Activated T-cell treated with anti-CD3 and anti-CD28 coated beads, Interleukin-2, amount 50 U/mL, for 4 hours (primary cell): ENCODE results near the gene NDST3. TPM values are rescaled to one million over a fixed set of nuclear protein-coding genes. Genes with fewer than 3 reads are reported as not detected.

Source experiments
- ATAC-seq, 2 donors: fragments of 200-7000 bp; cut with Tn5 transposase; one replicate each; pipeline ENCODE4 v1.10.0; 2021
- DNase-seq: peaks from one replicate; pipeline ENCODE4 v3.0.0-alpha.2; 2020
- H3K27me3 Mint-ChIP-seq: one replicate; pipeline ENCODE4 v1.8.0; 2021; ENCODE audit warnings: low read depth, mixed read lengths
- H3K36me3 Mint-ChIP-seq: one replicate; pipeline ENCODE4 v1.8.0; 2022; ENCODE audit warnings: mixed read lengths; ENCODE audit not compliant: insufficient read depth
- H3K4me1 Mint-ChIP-seq: one replicate; pipeline ENCODE4 v1.8.0; 2021; ENCODE audit warnings: low read depth, mixed read lengths
- H3K4me3 Mint-ChIP-seq: one replicate; pipeline ENCODE4 v1.8.0; 2021; ENCODE audit warnings: mild to moderate bottlenecking, moderate library complexity, mixed read lengths
- H3K9me3 Mint-ChIP-seq: one replicate; pipeline ENCODE4 v1.8.0; 2021; ENCODE audit warnings: mixed read lengths
- total RNA-seq, 3 donors: library from RNA; stranded (reverse); gene quantifications; one replicate each; pipeline ENCODE4 v1.2.1, GENCODE V29; 2021

Gene NDST3
- total RNA-seq, result not detected

DNA sequence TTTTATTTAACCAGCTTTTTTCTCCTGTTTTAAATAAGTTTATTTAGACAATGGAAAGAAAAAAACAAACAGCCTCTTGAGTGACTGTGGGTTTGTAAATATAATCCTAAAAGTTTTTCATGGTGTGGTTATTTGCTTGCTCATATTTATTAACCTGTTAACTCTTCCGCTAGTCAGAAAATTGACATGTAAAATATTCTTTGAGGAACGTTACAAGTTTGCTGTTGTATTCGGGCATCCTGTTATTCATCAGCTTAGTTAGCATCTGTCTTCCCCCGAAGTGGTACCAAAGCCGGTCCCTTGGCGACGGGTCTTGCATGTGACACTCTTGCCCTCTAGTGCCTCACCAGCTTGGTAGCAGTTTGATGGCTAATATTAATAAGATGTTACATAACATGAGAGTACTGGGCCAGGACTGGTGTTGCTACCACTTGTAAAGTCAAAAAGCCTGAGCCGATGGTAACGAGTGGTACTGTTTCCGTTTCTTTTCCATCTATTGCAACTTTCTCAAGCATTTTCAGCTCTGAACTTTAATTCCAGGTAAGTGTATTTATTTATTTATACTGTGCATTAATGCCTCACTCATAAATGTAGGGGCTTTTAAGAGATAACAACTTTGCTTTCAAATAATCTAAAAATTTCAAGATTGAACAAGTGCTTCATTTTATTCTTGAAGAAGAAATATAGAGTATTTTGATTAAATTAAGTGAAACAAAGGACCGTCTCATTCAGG, at the start of gene NDST3:
Gene NDST3, plus strand, starts transcription at position 434 of the 733 bp plus-strand sequence. CDS start 19,425 bp downstream, outside the sequence.
- Mint-ChIP-seq H3K27me3 (peaks cover 34% of the 10 kb centered on the region), H3K9me3 (no peaks in the 10 kb centered on the region), H3K36me3 (no peaks in the 10 kb centered on the region), H3K4me3 (no peak within 1 kb of the TSS), H3K4me1 (peaks cover 6% of the 10 kb centered on the region)
- ATAC-seq (peak in 1 of 2 donors; percentile 43), DNase-seq (no peak)

DNA sequence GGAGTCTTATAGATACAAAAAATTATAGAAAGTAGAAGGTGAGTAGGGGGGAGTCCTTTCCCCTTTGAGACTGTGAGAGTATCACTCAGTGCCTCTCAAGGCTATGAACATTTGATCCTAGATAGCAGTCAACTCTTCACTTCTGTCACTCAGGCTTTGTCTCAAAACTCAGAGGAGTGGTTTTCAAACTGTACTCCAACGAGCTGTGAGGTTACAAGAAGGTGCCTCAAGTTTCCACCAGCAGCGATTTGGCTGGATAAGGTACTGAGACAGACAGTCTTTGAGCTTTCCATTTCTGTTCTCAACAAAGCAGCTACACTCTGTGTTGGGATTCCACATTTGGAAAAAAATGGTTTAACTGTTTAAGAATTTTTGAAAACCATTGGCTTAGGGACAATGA, 48.0 kb upstream of the NDST3 start:
- Mint-ChIP-seq H3K27me3 (no peaks in the 10 kb centered on the region), H3K36me3 (no peaks in the 10 kb centered on the region), H3K9me3 (no peaks in the 10 kb centered on the region), H3K4me3 (no peak overlapping the region), H3K4me1 (no peaks in the 10 kb centered on the region)
- no peak for ATAC-seq
- DNase-seq, result no peak

DNA sequence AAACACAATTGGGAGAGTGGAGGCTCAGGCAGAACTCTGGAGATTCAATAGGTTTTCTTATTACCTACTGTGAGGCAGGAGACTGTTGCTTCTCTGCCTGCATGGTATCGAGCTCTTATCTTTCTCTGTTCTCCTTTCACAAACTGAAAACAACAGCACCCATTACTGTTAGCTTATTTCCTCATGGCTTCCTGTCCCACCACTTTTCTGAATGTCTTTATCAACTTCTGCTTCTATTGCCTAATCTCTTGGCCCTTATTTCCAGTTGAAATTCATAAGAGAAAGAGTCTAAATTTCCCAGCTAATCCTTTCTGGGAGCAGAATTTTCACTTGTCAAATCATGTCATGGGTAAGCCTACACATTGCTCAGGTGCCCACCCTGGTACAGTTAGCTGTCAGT, 46.8 kb upstream of the NDST3 start:
- Mint-ChIP-seq H3K4me3 (no peak overlapping the region), H3K27me3 (no peaks in the 10 kb centered on the region), H3K4me1 (no peaks in the 10 kb centered on the region), H3K36me3 (no peaks in the 10 kb centered on the region), H3K9me3 (no peaks in the 10 kb centered on the region)
- DNase-seq, result no peak
- ATAC-seq, result no peak

DNA sequence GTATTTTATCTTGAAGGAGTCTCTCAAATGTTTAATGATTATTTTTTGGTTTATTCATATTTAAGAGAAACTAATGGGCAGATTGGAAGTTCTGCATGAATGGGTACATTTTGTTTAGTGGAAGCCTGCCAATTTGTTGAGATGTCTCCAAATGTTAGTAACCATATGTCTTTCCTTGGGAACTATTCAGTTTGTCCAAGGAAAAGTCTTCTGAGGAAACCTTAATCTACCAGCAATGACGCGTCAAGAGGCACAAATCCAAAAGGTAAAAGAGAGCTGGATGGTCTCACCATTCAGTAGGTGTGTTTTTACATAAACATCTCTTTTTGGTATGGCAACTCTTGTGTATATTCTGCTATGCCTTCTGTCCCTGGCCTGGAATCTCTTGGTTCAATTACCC, 37.4 kb upstream of the NDST3 start:
- DNase-seq (no peak), ATAC-seq (no peak)
- no peaks in the 10 kb centered on the region for H3K27me3 Mint-ChIP-seq
- H3K36me3 Mint-ChIP-seq, result no peaks in the 10 kb centered on the region
- H3K4me3 Mint-ChIP-seq, result no peak overlapping the region
- H3K9me3 Mint-ChIP-seq, result peaks cover 5% of the 10 kb centered on the region
- H3K4me1 Mint-ChIP-seq, result no peaks in the 10 kb centered on the region

DNA sequence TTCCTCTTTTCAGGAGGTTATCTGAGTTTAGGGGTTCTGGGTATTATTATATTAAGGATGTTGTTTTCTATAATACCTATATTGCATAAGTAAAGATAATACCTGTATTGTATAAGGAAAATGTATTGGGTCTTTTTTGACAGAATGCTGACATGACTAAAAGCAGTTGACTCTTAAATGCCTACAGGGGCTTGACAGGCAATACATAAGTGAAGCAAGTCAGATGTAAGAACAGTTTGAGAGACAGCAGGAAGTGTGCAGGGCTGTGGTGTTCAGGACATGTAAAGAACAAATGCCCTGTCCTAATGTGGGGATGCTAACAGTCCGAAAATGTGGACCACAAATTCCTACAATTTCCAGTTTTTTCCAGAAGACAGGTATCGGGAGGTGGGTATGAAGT, 30.2 kb upstream of the NDST3 start:
- H3K36me3 Mint-ChIP-seq, result no peaks in the 10 kb centered on the region
- no peak for DNase-seq
- no peaks in the 10 kb centered on the region for H3K9me3 Mint-ChIP-seq
- ATAC-seq, result no peak
- H3K4me3 Mint-ChIP-seq, result no peak overlapping the region
- H3K27me3 Mint-ChIP-seq, result peaks cover 2% of the 10 kb centered on the region
- no peaks in the 10 kb centered on the region for H3K4me1 Mint-ChIP-seq

DNA sequence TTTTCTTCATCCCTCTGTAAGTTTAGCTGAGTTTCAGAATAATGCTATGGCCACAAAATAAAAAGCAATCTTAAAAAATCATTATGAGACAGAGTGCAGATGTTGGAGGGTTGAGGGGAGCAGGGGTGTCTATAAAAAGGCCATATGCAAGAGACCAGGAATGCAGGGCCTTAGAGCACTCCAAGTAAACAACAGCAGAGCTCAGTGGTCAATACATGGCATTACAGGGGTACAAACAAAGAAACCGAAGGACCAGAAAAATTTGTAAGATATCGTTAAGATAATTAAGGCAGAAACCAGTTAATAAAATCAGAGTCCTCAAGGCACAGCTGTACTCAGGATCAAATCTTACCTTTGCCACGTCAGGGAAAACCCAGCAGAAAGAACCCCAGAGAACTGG, 28.4 kb upstream of the NDST3 start:
- ATAC-seq (no peak), DNase-seq (no peak)
- Mint-ChIP-seq H3K27me3 (peaks cover 2% of the 10 kb centered on the region), H3K9me3 (no peaks in the 10 kb centered on the region), H3K36me3 (no peaks in the 10 kb centered on the region), H3K4me3 (no peak overlapping the region), H3K4me1 (no peaks in the 10 kb centered on the region)

DNA sequence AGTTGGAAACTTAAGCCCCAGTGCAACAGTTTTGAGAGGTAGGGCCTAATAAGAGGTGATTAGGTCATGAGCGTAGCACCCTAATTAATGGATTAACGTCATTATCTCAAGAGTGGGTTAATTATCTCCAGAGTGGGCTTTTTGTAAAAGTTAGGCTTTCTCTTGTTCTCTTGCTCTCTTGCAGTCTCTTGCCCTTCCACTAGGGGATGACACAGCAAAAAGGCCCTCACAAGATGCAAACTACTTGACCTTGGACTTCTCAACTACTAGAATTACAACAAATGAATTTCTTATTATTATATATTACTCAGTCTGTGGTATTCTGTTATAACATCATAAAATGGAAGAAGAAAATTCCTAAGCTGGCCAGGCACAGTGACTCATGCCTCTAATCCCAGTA, 22.1 kb upstream of the NDST3 start:
- Mint-ChIP-seq H3K9me3 (no peaks in the 10 kb centered on the region), H3K4me3 (no peak overlapping the region), H3K27me3 (peaks cover 2% of the 10 kb centered on the region), H3K36me3 (no peaks in the 10 kb centered on the region), H3K4me1 (no peaks in the 10 kb centered on the region)
- ATAC-seq, result no peak
- no peak for DNase-seq

DNA sequence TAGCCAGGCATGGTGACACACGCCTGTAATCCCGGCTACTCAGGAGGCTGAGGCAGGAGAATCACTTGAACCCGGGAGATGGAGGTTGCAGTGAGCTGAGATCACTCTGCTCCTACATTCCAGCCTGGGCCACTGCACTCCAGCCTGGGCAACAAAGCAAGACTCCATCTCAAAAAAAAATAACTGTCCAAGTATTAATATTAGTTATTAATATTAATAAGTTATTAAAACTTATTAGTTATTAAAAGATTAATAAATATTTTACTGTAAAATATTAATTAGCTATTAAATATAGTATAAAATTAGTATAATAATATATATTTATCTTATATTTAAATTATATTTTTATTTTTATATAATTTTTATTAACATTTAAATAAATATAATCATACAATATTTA, 19.5 kb upstream of the NDST3 start:
- Mint-ChIP-seq H3K4me1 (no peaks in the 10 kb centered on the region), H3K4me3 (no peak overlapping the region), H3K27me3 (no peaks in the 10 kb centered on the region), H3K9me3 (no peaks in the 10 kb centered on the region), H3K36me3 (no peaks in the 10 kb centered on the region)
- no peak for DNase-seq
- ATAC-seq, result no peak

DNA sequence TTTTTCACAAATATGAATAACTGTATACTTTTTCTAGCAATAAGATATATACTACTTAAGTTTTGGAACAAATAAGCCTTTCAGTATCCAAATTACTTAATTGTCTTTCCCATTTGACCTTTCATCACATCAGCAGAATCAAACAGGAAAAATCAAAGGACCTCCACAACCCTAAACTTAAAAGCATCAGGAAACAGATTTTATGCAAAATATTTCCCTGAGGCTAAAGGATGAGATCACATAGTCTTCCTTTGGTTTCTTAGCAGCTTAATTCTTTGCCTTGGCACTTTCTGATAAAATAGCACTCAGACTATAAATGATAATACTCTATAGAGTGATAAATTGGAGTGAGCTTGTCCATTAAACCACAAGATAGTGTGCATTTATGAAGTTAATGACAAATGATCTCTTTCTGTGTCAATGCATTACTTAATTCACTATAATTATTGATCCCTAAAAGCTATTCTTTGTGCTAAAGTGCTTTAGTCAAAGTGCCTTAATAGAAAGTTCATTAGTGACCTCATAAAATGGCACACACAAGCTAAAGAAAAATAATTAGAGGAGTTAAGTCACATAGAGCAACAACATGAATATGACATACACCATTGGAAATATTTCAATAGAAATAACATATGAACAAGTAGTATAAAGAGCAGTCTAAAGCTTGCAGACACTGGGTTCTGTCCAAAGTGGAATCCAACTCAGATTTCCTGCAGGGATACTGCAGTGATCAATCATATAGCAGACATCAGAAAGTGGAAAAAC, 15.7 kb upstream of the NDST3 start:
- DNase-seq (no peak), ATAC-seq (no peak)
- Mint-ChIP-seq H3K4me3 (no peak overlapping the region), H3K9me3 (no peaks in the 10 kb centered on the region), H3K27me3 (no peaks in the 10 kb centered on the region), H3K4me1 (no peaks in the 10 kb centered on the region), H3K36me3 (no peaks in the 10 kb centered on the region)

DNA sequence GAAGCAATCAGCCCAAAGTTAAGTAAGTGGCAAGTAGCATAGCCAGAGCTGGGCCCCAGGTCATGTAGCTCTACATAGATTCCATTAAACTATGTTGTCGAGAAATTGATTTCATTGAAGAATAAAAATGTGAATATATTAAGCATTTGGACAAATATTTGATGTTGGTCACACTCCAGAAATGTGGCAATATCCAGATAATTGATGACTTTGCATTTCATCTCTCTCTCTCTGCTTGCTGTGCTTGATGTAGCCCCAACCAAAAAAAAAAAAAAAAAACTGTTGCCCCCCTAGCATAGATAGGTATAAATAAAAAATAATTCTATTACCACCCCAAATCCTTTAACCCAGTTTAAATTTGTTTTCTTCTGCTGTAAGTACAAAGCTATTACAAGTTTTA, 7.5 kb upstream of the NDST3 start:
- no peak for DNase-seq
- H3K27me3 Mint-ChIP-seq, result peaks cover 9% of the 10 kb centered on the region
- H3K36me3 Mint-ChIP-seq, result no peaks in the 10 kb centered on the region
- H3K4me3 Mint-ChIP-seq, result no peak overlapping the region
- no peaks in the 10 kb centered on the region for H3K4me1 Mint-ChIP-seq
- no peaks in the 10 kb centered on the region for H3K9me3 Mint-ChIP-seq
- no peak for ATAC-seq

DNA sequence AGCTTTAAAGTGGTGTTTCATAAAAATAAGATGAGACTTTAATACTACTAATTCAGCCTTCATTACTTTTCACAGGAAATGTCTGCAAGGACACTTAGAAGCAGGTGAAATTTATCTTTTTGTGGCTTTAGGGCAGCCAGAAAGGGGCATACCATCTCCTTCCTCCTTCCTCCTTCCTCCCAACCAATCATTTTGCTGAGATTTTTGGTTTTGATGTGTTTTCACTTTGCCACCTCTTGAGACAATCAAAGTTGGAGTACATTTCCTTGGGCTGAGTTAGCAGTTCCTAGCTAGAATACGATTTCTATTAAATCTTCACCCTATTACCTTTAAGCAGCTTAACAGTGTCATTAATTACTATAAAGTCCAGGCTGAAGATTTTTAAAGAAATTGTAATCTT, 5.1 kb upstream of the NDST3 start:
- DNase-seq (no peak), ATAC-seq (no peak)
- peaks cover 26% of the 10 kb centered on the region for H3K27me3 Mint-ChIP-seq
- H3K36me3 Mint-ChIP-seq, result no peaks in the 10 kb centered on the region
- no peaks in the 10 kb centered on the region for H3K9me3 Mint-ChIP-seq
- no peak overlapping the region for H3K4me3 Mint-ChIP-seq
- peaks cover 5% of the 10 kb centered on the region for H3K4me1 Mint-ChIP-seq

DNA sequence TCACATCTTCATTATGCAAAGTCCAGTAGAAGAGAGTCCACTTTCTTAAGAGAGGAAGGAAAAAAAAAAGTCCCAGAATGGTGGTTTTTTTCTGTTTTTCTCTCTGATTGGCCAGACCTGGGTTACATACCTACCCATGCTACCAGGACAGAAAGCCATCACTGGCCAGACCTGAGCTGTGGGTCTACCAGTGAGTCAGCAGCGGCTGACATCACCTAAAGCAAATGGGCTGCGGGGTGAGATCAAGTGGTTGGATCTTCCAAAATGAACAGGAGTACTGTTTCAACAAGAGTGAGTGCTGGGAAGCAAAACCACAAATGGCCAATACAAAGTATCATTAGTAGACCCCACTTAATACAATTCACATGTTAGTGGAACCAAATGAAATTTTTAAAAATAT, 1.6 kb upstream of the NDST3 start:
- ATAC-seq (no peak), DNase-seq (no peak)
- Mint-ChIP-seq H3K9me3 (no peaks in the 10 kb centered on the region), H3K27me3 (peaks cover 34% of the 10 kb centered on the region), H3K4me3 (no peak overlapping the region), H3K36me3 (no peaks in the 10 kb centered on the region), H3K4me1 (peaks cover 6% of the 10 kb centered on the region)

DNA sequence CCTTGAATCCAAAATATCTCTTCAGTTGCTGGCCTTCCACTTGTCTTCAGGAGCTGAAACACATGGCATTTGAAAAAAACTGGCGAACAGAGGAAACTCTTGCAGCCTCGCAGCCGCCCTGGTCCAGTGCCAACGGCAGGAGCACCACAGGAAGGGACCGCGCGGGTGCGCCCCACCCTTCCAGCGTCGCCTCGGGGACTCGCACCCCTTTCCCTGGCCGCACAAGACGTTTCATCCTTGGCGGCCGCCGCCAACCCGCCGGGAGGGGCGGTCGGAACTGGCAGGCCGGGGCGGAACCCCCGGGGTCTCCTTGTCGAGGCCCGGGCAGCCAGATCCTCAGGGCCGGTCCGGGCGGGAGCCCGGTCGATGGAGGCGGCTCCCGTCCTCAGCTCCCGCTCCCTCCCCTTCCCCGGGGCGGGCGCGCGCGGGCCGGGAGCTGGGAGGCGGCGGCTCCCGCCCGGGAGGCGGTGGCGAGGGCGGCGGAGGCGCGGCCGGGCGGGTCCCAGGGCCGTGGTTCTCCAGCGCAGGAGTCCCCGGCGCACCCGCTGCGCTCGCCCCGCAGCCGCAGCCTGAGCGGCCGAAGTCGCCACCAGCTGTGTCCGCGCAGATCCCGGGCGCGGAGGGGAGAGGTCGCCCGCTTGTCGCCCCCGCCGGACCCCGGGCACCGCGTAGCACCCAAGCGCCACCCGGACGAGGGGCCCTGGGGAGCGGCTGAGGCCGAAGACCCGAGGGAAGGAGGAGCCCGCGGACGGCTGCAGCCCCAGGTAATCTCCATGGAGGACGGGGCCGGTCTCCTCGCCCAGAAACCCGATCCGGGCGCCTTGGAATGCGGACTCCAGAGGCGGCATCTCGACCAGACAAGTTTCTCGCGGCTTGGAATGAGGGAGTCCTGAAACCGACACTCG, 886 bp upstream of the NDST3 start:
- Mint-ChIP-seq H3K9me3 (no peaks in the 10 kb centered on the region), H3K4me3 (no peak overlapping the region), H3K36me3 (no peaks in the 10 kb centered on the region), H3K4me1 (peaks cover 6% of the 10 kb centered on the region), H3K27me3 (peaks cover 34% of the 10 kb centered on the region)
- ATAC-seq (peak; percentile 43 to 53), DNase-seq (no peak)

DNA sequence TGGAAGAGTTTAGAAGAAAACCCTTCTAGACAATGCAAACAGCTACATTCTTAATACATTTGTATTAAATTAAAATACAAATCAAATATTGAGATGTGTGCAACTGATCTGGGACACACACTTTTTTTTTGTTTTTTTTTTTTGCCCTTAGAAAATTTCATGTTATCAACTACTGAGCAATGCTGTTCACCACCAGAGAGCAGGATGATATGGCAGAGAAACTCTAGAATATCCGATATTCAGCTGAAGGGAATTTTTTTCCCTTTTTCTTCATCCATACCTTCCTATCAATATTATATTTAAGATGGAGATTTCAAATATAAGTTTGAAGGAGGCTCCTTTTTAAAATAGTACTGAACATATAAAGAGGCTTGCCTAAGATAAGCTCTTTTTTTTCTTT, 1.0 kb downstream of the NDST3 start:
- ATAC-seq (no peak), DNase-seq (no peak)
- H3K4me1 Mint-ChIP-seq, result peaks cover 6% of the 10 kb centered on the region
- H3K9me3 Mint-ChIP-seq, result no peaks in the 10 kb centered on the region
- peaks cover 34% of the 10 kb centered on the region for H3K27me3 Mint-ChIP-seq
- no peak overlapping the region for H3K4me3 Mint-ChIP-seq
- H3K36me3 Mint-ChIP-seq, result no peaks in the 10 kb centered on the region
